B cell (primary cell): ENCODE results near the gene ARHGEF26.

Source experiments
- CTCF ChIP-seq: fragments of 200-600 bp; IDR thresholded peaks from one replicate; pipeline ENCODE4 v1.8.0; 2022; ENCODE audit warnings: antibody characterized with exemption, mild to moderate bottlenecking
- EZH2 ChIP-seq: IDR thresholded peaks from 2 replicates; pipeline ENCODE4 v1.6.1; 2012; ENCODE audit warnings: borderline replicate concordance, low read depth, mild to moderate bottlenecking, moderate library complexity, low read length; ENCODE audit not compliant: insufficient read depth, poor library complexity, severe bottlenecking

GRCh38 chr3:154228561-154229216, 107.5 kb downstream of the ARHGEF26 start:
- TF ChIP-seq CTCF (no peak), EZH2 (no peak)
